ENCODE results near the gene CMYA5. TPM values are rescaled to one million over a fixed set of nuclear protein-coding genes. Genes with fewer than 3 reads are reported as not detected.
A peak's percentile ranks its signal among the peaks of the same experiment; 100 is the strongest.

The CMYA5 gene
- total and polyA plus RNA-seq, 9 of the 15 experiments (the other 6 are each of a cell fraction or from before 2014, with no cell fraction given) = 0.18 to 1.1 (median 0.32) TPM

DNA sequence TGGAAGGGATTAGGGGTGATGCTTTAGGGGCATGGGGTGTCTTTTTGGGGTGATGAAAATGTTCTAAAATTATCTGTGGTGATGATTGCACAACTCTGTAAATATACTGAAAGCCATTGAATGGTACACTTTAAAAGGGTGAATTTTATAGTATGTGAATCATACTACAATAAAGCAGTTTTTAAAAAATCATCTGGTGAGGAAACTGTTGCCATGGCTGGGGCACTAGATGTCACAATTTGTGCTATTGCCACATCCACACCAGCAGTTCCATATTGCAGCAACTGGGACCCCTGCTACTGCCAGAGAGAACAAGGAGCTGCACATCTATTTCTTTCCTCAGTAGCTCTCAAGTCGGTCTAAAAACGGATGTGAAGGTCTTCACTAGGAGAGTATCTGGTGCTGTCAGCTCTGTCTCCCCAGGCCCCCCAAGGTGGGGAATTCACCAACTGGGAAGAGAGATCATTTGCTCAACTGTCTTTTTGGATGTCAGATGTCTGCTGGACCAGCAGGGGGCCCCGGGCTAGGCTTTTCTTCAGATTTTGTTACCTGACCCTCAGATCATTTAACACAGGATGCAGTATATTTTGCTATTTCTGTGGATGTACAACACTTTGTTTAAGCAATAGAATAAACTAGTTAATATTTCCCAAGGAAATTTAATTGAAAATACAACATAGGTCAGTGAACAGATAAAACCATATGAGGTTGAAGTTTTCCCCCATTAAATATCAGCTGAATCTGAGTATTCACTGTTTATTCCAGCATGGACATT is 13.2 kb downstream of the CMYA5 start (continued):
- TF ChIP-seq, protein P1, sequence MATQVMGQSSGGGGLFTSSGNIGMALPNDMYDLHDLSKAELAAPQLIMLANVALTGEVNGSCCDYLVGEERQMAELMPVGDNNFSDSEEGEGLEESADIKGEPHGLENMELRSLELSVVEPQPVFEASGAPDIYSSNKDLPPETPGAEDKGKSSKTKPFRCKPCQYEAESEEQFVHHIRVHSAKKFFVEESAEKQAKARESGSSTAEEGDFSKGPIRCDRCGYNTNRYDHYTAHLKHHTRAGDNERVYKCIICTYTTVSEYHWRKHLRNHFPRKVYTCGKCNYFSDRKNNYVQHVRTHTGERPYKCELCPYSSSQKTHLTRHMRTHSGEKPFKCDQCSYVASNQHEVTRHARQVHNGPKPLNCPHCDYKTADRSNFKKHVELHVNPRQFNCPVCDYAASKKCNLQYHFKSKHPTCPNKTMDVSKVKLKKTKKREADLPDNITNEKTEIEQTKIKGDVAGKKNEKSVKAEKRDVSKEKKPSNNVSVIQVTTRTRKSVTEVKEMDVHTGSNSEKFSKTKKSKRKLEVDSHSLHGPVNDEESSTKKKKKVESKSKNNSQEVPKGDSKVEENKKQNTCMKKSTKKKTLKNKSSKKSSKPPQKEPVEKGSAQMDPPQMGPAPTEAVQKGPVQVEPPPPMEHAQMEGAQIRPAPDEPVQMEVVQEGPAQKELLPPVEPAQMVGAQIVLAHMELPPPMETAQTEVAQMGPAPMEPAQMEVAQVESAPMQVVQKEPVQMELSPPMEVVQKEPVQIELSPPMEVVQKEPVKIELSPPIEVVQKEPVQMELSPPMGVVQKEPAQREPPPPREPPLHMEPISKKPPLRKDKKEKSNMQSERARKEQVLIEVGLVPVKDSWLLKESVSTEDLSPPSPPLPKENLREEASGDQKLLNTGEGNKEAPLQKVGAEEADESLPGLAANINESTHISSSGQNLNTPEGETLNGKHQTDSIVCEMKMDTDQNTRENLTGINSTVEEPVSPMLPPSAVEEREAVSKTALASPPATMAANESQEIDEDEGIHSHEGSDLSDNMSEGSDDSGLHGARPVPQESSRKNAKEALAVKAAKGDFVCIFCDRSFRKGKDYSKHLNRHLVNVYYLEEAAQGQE (IDR thresholded peaks at IDR 0.05; ENCODE audit: borderline replicate concordance) = peak; percentile 28; the same call in 1 of the 2 replicates
- TF ChIP-seq, protein P1 (CRISPR knock-in tag; IDR thresholded peaks at IDR 0.05; ENCODE audit: low read depth) = no peak
- TF ChIP-seq, protein P2, sequence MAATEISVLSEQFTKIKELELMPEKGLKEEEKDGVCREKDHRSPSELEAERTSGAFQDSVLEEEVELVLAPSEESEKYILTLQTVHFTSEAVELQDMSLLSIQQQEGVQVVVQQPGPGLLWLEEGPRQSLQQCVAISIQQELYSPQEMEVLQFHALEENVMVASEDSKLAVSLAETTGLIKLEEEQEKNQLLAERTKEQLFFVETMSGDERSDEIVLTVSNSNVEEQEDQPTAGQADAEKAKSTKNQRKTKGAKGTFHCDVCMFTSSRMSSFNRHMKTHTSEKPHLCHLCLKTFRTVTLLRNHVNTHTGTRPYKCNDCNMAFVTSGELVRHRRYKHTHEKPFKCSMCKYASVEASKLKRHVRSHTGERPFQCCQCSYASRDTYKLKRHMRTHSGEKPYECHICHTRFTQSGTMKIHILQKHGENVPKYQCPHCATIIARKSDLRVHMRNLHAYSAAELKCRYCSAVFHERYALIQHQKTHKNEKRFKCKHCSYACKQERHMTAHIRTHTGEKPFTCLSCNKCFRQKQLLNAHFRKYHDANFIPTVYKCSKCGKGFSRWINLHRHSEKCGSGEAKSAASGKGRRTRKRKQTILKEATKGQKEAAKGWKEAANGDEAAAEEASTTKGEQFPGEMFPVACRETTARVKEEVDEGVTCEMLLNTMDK (IDR thresholded peaks at IDR 0.05; ENCODE audit: borderline replicate concordance, insufficient read depth, low read depth, low read length, poor library complexity, severe bottlenecking) = peak; percentile 43
- TF ChIP-seq SMC3 (conservative IDR thresholded peaks at IDR 0.05; ENCODE audit: insufficient read depth, low read depth, low read length) = peak; percentile 39; the same call in 1 of the 2 replicates
- TF ChIP-seq ZNF3 (CRISPR knock-in tag; IDR thresholded peaks at IDR 0.05) = no peak
- no peak for TF ChIP-seq TGIF2 (CRISPR knock-in tag; IDR thresholded peaks at IDR 0.05)
- no peak for TF ChIP-seq ZNF696 (CRISPR knock-in tag; conservative IDR thresholded peaks at IDR 0.05)
- TF ChIP-seq, protein P3, sequence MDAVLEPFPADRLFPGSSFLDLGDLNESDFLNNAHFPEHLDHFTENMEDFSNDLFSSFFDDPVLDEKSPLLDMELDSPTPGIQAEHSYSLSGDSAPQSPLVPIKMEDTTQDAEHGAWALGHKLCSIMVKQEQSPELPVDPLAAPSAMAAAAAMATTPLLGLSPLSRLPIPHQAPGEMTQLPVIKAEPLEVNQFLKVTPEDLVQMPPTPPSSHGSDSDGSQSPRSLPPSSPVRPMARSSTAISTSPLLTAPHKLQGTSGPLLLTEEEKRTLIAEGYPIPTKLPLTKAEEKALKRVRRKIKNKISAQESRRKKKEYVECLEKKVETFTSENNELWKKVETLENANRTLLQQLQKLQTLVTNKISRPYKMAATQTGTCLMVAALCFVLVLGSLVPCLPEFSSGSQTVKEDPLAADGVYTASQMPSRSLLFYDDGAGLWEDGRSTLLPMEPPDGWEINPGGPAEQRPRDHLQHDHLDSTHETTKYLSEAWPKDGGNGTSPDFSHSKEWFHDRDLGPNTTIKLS (IDR thresholded peaks at IDR 0.05; ENCODE audit: borderline replicate concordance, low read depth) = no peak
- TF ChIP-seq, protein P4, sequence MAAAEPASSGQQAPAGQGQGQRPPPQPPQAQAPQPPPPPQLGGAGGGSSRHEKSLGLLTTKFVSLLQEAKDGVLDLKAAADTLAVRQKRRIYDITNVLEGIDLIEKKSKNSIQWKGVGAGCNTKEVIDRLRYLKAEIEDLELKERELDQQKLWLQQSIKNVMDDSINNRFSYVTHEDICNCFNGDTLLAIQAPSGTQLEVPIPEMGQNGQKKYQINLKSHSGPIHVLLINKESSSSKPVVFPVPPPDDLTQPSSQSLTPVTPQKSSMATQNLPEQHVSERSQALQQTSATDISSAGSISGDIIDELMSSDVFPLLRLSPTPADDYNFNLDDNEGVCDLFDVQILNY (CRISPR knock-in tag; IDR thresholded peaks at IDR 0.05) = no peak
- TF ChIP-seq, protein P5, sequence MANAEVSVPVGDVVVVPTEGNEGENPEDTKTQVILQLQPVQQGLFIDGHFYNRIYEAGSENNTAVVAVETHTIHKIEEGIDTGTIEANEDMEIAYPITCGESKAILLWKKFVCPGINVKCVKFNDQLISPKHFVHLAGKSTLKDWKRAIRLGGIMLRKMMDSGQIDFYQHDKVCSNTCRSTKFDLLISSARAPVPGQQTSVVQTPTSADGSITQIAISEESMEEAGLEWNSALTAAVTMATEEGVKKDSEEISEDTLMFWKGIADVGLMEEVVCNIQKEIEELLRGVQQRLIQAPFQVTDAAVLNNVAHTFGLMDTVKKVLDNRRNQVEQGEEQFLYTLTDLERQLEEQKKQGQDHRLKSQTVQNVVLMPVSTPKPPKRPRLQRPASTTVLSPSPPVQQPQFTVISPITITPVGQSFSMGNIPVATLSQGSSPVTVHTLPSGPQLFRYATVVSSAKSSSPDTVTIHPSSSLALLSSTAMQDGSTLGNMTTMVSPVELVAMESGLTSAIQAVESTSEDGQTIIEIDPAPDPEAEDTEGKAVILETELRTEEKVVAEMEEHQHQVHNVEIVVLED (CRISPR knock-in tag; IDR thresholded peaks at IDR 0.05) = no peak
- TF ChIP-seq ETV5 (CRISPR knock-in tag; IDR thresholded peaks at IDR 0.05; ENCODE audit: low read depth) = no peak

All from K562 (cell line).